Measurements from ENCODE around the gene GDF10. TPM values are rescaled to one million over a fixed set of nuclear protein-coding genes. Genes with fewer than 3 reads are reported as not detected.

GDF10 gene
- total and polyA plus RNA-seq, 2 donors (not counting 3 experiments of a cell fraction or from before 2014, with no cell fraction given): not detected

DNA sequence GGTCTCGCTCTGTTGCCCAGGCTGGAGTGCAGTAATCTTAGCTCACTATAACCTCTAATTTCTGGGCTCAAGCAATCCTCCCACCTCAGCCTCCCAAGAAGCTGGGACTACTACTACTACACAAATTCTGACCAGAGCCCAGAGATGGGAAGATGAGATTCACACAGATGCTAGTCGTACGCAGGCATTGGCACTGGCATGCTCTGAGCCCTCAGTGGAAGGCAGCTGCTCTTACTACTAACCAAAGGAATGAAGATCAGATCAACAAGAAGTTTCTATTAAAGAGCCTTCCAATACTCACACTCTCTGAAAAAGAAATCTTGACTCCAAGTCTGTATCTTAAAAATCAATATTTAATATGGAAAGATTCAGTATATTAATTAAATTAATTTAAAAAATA is 32.9 kb downstream of the GDF10 start:
- intact Hi-C loops (cut with micrococcal nuclease) (no loop called here), dilution Hi-C loops (cut with MboI; ENCODE audit: extremely low pct_ligation_motif_present, low sequenced_read_pairs) (no loop called here)
- no peak for DNase-seq (ENCODE audit: low read depth, low spot score)
- no peak for TF ChIP-seq EZH2 (IDR thresholded peaks at IDR 0.05; ENCODE audit: borderline replicate concordance, low read depth, low read length, severe bottlenecking)
- no peak for TF ChIP-seq MAX (IDR thresholded peaks at IDR 0.05; ENCODE audit: insufficient read depth, insufficient read length)
- no peak for TF ChIP-seq JUN (IDR thresholded peaks at IDR 0.05; ENCODE audit: borderline replicate concordance, insufficient read depth, insufficient read length, low read depth)
- TF ChIP-seq GATA2 (IDR thresholded peaks at IDR 0.05; ENCODE audit: insufficient read depth, insufficient read length, low read depth, low read length): no peak
- no peak for TF ChIP-seq POLR2A (IDR thresholded peaks at IDR 0.05; ENCODE audit: low read depth, low read length)
- TF ChIP-seq CTCF (IDR thresholded peaks at IDR 0.05; ENCODE audit: extremely low read depth in 1 of 2, insufficient read depth in 1 of 2, low read depth in 1 of 2, low read length in 2 of 2): no peak
- TF ChIP-seq MYC (IDR thresholded peaks at IDR 0.05; ENCODE audit: low read depth, low read length): no peak
- no peak for TF ChIP-seq POLR2AphosphoS5 (IDR thresholded peaks at IDR 0.05; ENCODE audit: insufficient read depth, low read depth, low read length)
- TF ChIP-seq FOS (IDR thresholded peaks at IDR 0.05; ENCODE audit: borderline replicate concordance, insufficient read depth, low read length): no peak
- Histone ChIP-seq H3K9me3 (replicated peaks; ENCODE audit: control insufficient read depth, insufficient read depth, low read length) (no peaks in the 10 kb centered on the region), H3K4me2 (ENCODE audit: insufficient read depth, low read length) (no peak overlapping the region), H3K79me2 (ENCODE audit: control insufficient read depth, insufficient read depth, low read length) (no peaks in the 10 kb centered on the region), H3K36me3 (ENCODE audit: control insufficient read depth in 2 of 2, extremely low read depth in 1 of 2, insufficient read depth in 2 of 2, low read length in 2 of 2) (no peaks in the 10 kb centered on the region), H4K20me1 (replicated peaks; ENCODE audit: control insufficient read depth, extremely low read depth, insufficient read depth, low read length) (no peaks in the 10 kb centered on the region), H3K27me3 (ENCODE audit: control insufficient read depth in 2 of 2, insufficient read depth in 2 of 2, low read length in 2 of 2) (peaks cover 0 to 8% of the 10 kb centered on the region in 2 experiments), H3K4me1 (ENCODE audit: control insufficient read depth, extremely low read depth, insufficient read depth, low read length) (no peaks in the 10 kb centered on the region), H3K9me1 (replicated peaks; ENCODE audit: control insufficient read depth, extremely low read depth, insufficient read depth, low read length) (no peaks in the 10 kb centered on the region), H3K27ac (ENCODE audit: insufficient read depth, low read depth, low read length) (no peak overlapping the region), H3K9ac (replicated peaks; ENCODE audit: extremely low read depth, insufficient read depth, low read length) (no peak overlapping the region), H3K4me3 (replicated peaks in 1 of 3; ENCODE audit: insufficient read depth in 1 of 3, low read depth in 1 of 3, low read length in 3 of 3) (no peak overlapping the region), H2AFZ (ENCODE audit: low read depth, low read length) (no peak overlapping the region)
- POLR2A ChIA-PET: no interaction called here
- CTCF ChIA-PET: interaction anchor here (1.2 to 1.4 kb wide), 3 partner anchors 10 to 285 kb away, joined by 3 to 5 read pairs (median 3); no protein-coding TSS in a partner anchor
- BruUV-seq (replicated peaks): no TSS peak
- FAIRE-seq: no peak
